Endothelial cell of umbilical vein (primary cell): Measurements from ENCODE around the gene TSSK6. TPM values are rescaled to one million over a fixed set of nuclear protein-coding genes. Genes with fewer than 3 reads are reported as not detected.

Source experiments
- BruUV-seq: library from RNA; stranded (reverse); fragments of 400-500 nt; replicated peaks from 2 replicates; lab custom pipeline; 2021; lab: Mats Ljungman, UMichigan
- CTCF ChIA-PET: fragments of 300-600, 350-600 bp; sonication (Branson Sonifier 250); formaldehyde crosslinking; loops from one replicate; lab custom pipeline; 2021; ENCODE audit warnings: antibody characterized with exemption, inconsistent platforms; lab: Charles Lee
- POLR2A ChIA-PET: fragments of 300-600, 350-600 bp; sonication (Branson Sonifier 250); formaldehyde crosslinking; loops from one replicate; lab custom pipeline; 2021; ENCODE audit warnings: antibody characterized with exemption, inconsistent platforms; lab: Charles Lee
- DNase-seq: peaks from one replicate; pipeline ENCODE4 v3.0.0-alpha.2; 2011; ENCODE audit warnings: low read depth, low spot score
- FAIRE-seq: peaks from 2 replicates; lab custom pipeline; 2011; peaks lifted over from hg19 to GRCh38; lab: Jason Lieb, UNC
- H2AFZ ChIP-seq: 2 replicates; pipeline ENCODE4 v1.6.0; 2012; ENCODE audit warnings: low read depth, low read length, control low read depth, inconsistent platforms
- H3K27ac ChIP-seq: 2 replicates; pipeline ENCODE4 v1.5.1; 2011; ENCODE audit warnings: low read depth, mild to moderate bottlenecking, control low read depth, low read length, moderate library complexity; ENCODE audit not compliant: insufficient read depth
- H3K27me3 ChIP-seq, 2 experiments: 2 replicates each; pipeline versions ENCODE4 v1.6.0 to v1.6.1; 2011; ENCODE audit warnings: low read length in 2 of 2, mixed read lengths in 1 of 2; ENCODE audit not compliant: control insufficient read depth in 2 of 2, insufficient read depth in 2 of 2
- H3K36me3 ChIP-seq, 2 experiments: 2 replicates in 1 of 2; 3 replicates in 1 of 2; pipeline ENCODE4 v1.5.1; 2011; ENCODE audit warnings: low read length in 2 of 2, mild to moderate bottlenecking in 1 of 2, moderate library complexity in 1 of 2; ENCODE audit not compliant: control insufficient read depth in 2 of 2, insufficient read depth in 2 of 2; ENCODE audit errors: extremely low read depth in 1 of 2
- H3K4me1 ChIP-seq: 3 replicates; pipeline ENCODE4 v1.5.1; 2011; ENCODE audit warnings: mild to moderate bottlenecking, low read length; ENCODE audit not compliant: control insufficient read depth, insufficient read depth; ENCODE audit errors: extremely low read depth
- H3K4me2 ChIP-seq: 2 replicates; pipeline ENCODE4 v1.6.1; 2011; ENCODE audit warnings: low read length, control low read depth, mixed read lengths; ENCODE audit not compliant: insufficient read depth
- H3K4me3 ChIP-seq, 3 experiments: fragments of 200-600 bp in 1 of 3; sonication (generic), shearing (Covaris generic) in 1 of 3; replicated peaks in 1 of 3; 2 replicates each; pipeline ENCODE4 v1.5.1; 2011 to 2016; ENCODE audit warnings: control low read depth in 3 of 3, low read length in 3 of 3, mild to moderate bottlenecking in 2 of 3, inconsistent platforms in 1 of 3, low read depth in 1 of 3, moderate library complexity in 1 of 3; ENCODE audit not compliant: insufficient read depth in 1 of 3
- H3K79me2 ChIP-seq: 2 replicates; pipeline ENCODE4 v1.6.0; 2012; ENCODE audit warnings: low read length, inconsistent platforms; ENCODE audit not compliant: control insufficient read depth, insufficient read depth
- H3K9ac ChIP-seq: replicated peaks from 2 replicates; pipeline ENCODE3; 2011; ENCODE audit warnings: low read length, control low read depth; ENCODE audit not compliant: insufficient read depth; ENCODE audit errors: extremely low read depth
- H3K9me1 ChIP-seq: replicated peaks from 3 replicates; pipeline ENCODE4 v1.6.0; 2011; ENCODE audit warnings: mild to moderate bottlenecking, low read length; ENCODE audit not compliant: control insufficient read depth, insufficient read depth; ENCODE audit errors: extremely low read depth
- H3K9me3 ChIP-seq: replicated peaks from 2 replicates; pipeline ENCODE4 v1.5.1; 2012; ENCODE audit warnings: low read length, inconsistent platforms; ENCODE audit not compliant: control insufficient read depth, insufficient read depth
- H4K20me1 ChIP-seq: replicated peaks from 2 replicates; pipeline ENCODE3; 2011; ENCODE audit warnings: mild to moderate bottlenecking, low read length; ENCODE audit not compliant: control insufficient read depth, insufficient read depth; ENCODE audit errors: extremely low read depth
- CTCF ChIP-seq, 2 donors: IDR thresholded peaks; 1 replicate in 1 of 2; 2 replicates in 1 of 2; pipeline ENCODE4 v1.5.1; 2011; ENCODE audit warnings: low read length in 2 of 2, mild to moderate bottlenecking in 2 of 2, moderate library complexity in 2 of 2, control low read depth in 1 of 2, inconsistent platforms in 1 of 2, low read depth in 1 of 2; ENCODE audit not compliant: insufficient read depth in 1 of 2; ENCODE audit errors: extremely low read depth in 1 of 2
- EZH2 ChIP-seq: IDR thresholded peaks from 2 replicates; pipeline ENCODE4 v1.6.1; 2012; ENCODE audit warnings: borderline replicate concordance, low read depth, mild to moderate bottlenecking, moderate library complexity, low read length, inconsistent platforms; ENCODE audit not compliant: severe bottlenecking
- FOS ChIP-seq: IDR thresholded peaks from 2 replicates; pipeline ENCODE4 v1.6.1; 2011; ENCODE audit warnings: mild to moderate bottlenecking, low read length, moderate library complexity, borderline replicate concordance; ENCODE audit not compliant: insufficient read depth
- GATA2 ChIP-seq: IDR thresholded peaks from 2 replicates; pipeline ENCODE4 v1.7.0; 2011; ENCODE audit warnings: low read depth, mild to moderate bottlenecking, moderate library complexity, mixed read lengths, low read length; ENCODE audit not compliant: insufficient read length, insufficient read depth
- JUN ChIP-seq: IDR thresholded peaks from 2 replicates; pipeline ENCODE4 v1.6.1; 2011; ENCODE audit warnings: borderline replicate concordance, low read depth; ENCODE audit not compliant: insufficient read length, insufficient read depth
- MAX ChIP-seq: IDR thresholded peaks from 2 replicates; pipeline ENCODE4 v1.6.1; 2011; ENCODE audit not compliant: insufficient read depth, insufficient read length
- MYC ChIP-seq: IDR thresholded peaks from one replicate; pipeline ENCODE4 v1.6.1; 2011; ENCODE audit warnings: mild to moderate bottlenecking, low read depth, low read length
- POLR2A ChIP-seq: IDR thresholded peaks from 2 replicates; pipeline ENCODE4 v1.6.1; 2012; ENCODE audit warnings: low read depth, mild to moderate bottlenecking, control low read depth, low read length
- POLR2AphosphoS5 ChIP-seq: IDR thresholded peaks from 2 replicates; pipeline ENCODE4 v1.6.1; 2012; ENCODE audit warnings: low read depth, mild to moderate bottlenecking, control low read depth, low read length, moderate library complexity; ENCODE audit not compliant: insufficient read depth
- dilution Hi-C: fragments of 300-500 bp; cut with MboI; formaldehyde crosslinking; loops from one replicate; pipeline ENCODE4 v1.15.0; 2019; ENCODE audit warnings: low sequenced_read_pairs; ENCODE audit not compliant: extremely low pct_ligation_motif_present
- intact Hi-C: fragments of 100-400 bp; cut with micrococcal nuclease; formaldehyde crosslinking; loops from one replicate; pipeline ENCODE4 v1.10.0; 2022
- polyA plus RNA-seq, 4 experiments: library from polyadenylated mRNA; depleted of rRNA in 3 of 4; stranded (reverse) in 3 of 4; unstranded in 1 of 4; fragments of >200 nt; gene quantifications; 2 replicates each; pipeline versions ENCODE4 v1.2.1 to v1.2.3, GENCODE V29; 2011 to 2012; ENCODE audit warnings: missing spikeins in 1 of 4
- total RNA-seq: library from RNA; stranded (reverse); gene quantifications from 2 replicates; pipeline ENCODE4 v1.2.3, GENCODE V29; 2021

TSSK6 gene
- total and polyA plus RNA-seq, 2 donors (not counting 3 experiments of a cell fraction or from before 2014, with no cell fraction given) = 0.76 to 0.82 TPM

- H3K79me2 ChIP-seq = no peaks in the 10 kb centered on the region
- no peaks in the 10 kb centered on the region for H3K4me1 ChIP-seq
- no peak overlapping the region for H3K27ac ChIP-seq
- no peaks in the 10 kb centered on the region for H4K20me1 ChIP-seq
- ChIA-PET POLR2A (no interaction called here), CTCF (interaction anchor here (3.2 kb wide), 1 partner anchor 9 kb away, joined by 12 read pairs; no protein-coding TSS in a partner anchor)
- no peak overlapping the region for H2AFZ ChIP-seq
- BruUV-seq = no TSS peak
- no peak overlapping the region for H3K4me2 ChIP-seq
- H3K9ac ChIP-seq = no peak overlapping the region
- no peak overlapping the region for H3K4me3 ChIP-seq
- FAIRE-seq (no peak), DNase-seq (no peak)
- H3K36me3 ChIP-seq = no peaks in the 10 kb centered on the region
- TF ChIP-seq GATA2 (no peak), POLR2AphosphoS5 (no peak), CTCF (IDR thresholded peaks at IDR 0.05; ENCODE audit: extremely low read depth in 1 of 2, insufficient read depth in 1 of 2, low read depth in 1 of 2, low read length in 2 of 2) (no peak), MAX (no peak), EZH2 (no peak), POLR2A (no peak), FOS (no peak), JUN (no peak), MYC (no peak)
- H3K27me3 ChIP-seq = peaks cover 12% of the 10 kb centered on the region in 2 experiments
- no peaks in the 10 kb centered on the region for H3K9me1 ChIP-seq
- intact Hi-C loops (no loop called here), dilution Hi-C loops (no loop called here)
- H3K9me3 ChIP-seq = no peaks in the 10 kb centered on the region
These were observed 29.1 kb upstream of the TSSK6 start for GRCh38 chr19:19544257-19544953.
